ENCODE results near the gene OR52I2.

OR52I2 gene

GRCh38 chr11:4578624-4579023 lies 2.9 kb upstream of the OR52I2 start:
- TF ChIP-seq POLR2A (IDR thresholded peaks at IDR 0.05; ENCODE audit: low read depth, low read length) = no peak
- DNase-seq (ENCODE audit: insufficient read length, low spot score) (no peak), FAIRE-seq (no peak)

DNA sequence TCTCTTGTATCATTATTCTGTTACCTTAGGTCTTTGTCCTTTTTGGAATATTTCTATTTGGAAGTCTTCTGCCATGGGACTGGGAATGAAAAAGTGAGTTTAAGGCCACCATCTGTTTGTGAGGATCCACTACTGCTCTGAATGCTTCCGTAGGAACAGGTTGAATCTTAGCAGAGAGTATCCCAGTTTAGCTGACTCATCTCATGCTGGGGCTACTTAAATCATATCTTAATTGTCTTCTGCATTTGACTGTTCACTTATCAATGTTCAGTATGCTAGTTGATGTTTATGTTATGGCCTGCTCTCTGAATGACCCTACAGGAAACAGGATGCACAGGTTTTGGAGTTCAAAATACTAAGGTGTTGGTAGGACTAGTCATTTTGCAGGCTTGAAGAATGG lies 1.4 kb upstream of the OR52I2 start:
- DNase-seq (ENCODE audit: insufficient read length, low spot score) (no peak), FAIRE-seq (no peak)
- TF ChIP-seq POLR2A (IDR thresholded peaks at IDR 0.05; ENCODE audit: low read depth, low read length) = no peak

DNA sequence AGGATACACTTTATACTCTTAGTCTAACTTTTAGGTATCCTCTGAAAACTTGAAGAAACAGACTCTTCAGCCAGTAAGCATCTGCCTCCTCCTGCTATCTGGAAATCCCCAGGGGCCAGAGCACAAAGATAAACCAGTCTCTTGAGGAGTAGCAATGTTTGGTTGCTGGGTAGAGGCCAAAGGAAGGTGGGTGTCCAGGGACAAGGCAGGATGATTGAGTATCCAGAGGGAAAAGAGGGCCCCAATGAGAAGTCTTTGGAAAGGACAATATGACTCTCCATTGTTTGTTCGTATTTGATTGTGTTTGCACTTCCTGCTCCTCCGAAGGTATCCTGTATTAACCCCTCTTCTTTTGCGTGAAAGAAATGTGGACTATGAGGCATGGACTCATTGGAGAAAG lies 7.5 kb downstream of the OR52I2 start:
- DNase-seq (ENCODE audit: insufficient read length, low spot score) (no peak), FAIRE-seq (no peak)
- TF ChIP-seq POLR2A (IDR thresholded peaks at IDR 0.05; ENCODE audit: low read depth, low read length) = no peak

- FAIRE-seq = no peak
- no peak for TF ChIP-seq POLR2A (IDR thresholded peaks at IDR 0.05; ENCODE audit: low read depth, low read length)
- DNase-seq (ENCODE audit: insufficient read length, low spot score) = no peak
Observed at GRCh38 chr11:4593739-4594138, 12.2 kb downstream of the OR52I2 start, which contains the start of gene OR52I1. TSS of gene OR52I1 (plus strand) at chr11:4594039. CDS start at chr11:4594039, 0 bp downstream.

DNA sequence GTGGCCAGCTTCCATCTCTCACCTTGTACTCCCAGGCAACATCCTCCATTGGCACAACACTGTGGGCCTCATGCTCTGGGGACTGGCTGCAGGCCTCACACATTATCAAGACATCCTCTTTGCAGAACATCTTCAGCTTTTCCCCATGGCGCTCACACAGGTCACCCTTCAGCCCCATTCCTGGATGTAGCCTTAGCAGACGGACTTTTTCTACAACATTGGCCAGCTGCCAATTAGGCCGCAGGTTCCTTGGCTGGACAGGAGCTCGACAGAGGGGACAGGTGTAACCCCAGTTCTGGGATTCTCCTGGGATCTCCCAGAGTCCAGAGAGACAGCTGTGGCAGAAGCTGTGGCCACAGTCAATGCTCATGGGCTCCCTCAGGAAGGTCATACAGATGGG lies 23.5 kb downstream of the OR52I2 start:
- no peak for TF ChIP-seq POLR2A (IDR thresholded peaks at IDR 0.05; ENCODE audit: low read depth, low read length)
- no peak for DNase-seq (ENCODE audit: insufficient read length, low spot score)
- FAIRE-seq = no peak

DNA sequence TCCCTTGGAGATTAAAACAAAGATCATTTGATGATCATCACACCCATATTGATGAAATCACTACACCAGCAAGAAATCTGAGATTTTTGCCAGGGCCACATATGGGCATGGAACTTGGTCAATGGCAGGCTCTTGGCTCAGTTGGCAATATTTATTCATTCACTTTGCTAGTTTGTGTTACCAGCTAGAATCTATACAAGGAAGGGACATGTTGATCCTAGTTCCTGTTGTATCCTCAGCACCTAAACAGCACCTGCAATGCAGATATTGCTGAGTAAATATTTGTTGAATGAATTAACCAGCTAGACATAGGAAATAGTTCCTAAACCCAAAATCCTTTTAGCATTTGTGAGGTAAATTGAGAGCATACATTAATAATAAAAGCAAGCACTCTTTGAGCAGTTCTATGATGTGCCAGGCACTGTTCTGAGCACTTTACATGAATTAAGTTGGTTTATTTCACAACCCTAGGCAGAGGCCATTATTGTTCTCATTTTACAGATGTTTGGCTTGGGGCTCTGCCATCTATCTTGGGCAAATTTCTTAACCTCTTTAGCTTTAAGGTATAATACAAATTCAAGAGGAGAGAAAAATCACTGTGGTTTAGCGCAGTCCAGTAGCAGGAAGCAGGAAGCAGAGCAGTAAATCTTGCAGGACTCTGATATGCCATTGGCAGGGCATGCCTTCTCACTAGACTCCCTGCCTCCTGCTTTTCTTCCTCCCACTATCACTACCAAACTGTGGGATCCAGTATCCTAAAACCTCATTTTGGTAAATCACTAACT lies 24.9 kb downstream of the OR52I2 start:
- no peak for FAIRE-seq
- DNase-seq (ENCODE audit: insufficient read length, low spot score) = no peak
- TF ChIP-seq POLR2A (IDR thresholded peaks at IDR 0.05; ENCODE audit: low read depth, low read length) = no peak

DNA sequence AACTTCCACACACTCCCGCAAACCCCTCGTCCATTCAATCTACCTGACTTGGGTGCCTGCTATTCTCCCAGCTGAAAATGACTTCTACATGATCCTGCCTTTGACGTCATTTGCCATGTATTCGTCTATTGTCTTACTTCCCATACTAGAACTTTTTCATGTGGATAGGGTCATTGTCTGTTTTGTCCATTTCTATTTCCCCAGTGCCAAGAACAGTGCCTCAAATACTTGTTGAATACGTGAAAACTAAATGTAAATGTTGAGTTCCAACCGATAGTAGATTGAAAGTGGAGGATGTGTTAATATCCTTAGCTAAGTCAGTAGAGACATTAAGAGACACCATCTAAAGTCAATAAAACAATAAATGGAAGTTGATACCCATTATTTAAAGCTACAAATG lies 25.6 kb downstream of the OR52I2 start:
- TF ChIP-seq POLR2A (IDR thresholded peaks at IDR 0.05; ENCODE audit: low read depth, low read length) = no peak
- no peak for FAIRE-seq
- DNase-seq (ENCODE audit: insufficient read length, low spot score) = no peak

DNA sequence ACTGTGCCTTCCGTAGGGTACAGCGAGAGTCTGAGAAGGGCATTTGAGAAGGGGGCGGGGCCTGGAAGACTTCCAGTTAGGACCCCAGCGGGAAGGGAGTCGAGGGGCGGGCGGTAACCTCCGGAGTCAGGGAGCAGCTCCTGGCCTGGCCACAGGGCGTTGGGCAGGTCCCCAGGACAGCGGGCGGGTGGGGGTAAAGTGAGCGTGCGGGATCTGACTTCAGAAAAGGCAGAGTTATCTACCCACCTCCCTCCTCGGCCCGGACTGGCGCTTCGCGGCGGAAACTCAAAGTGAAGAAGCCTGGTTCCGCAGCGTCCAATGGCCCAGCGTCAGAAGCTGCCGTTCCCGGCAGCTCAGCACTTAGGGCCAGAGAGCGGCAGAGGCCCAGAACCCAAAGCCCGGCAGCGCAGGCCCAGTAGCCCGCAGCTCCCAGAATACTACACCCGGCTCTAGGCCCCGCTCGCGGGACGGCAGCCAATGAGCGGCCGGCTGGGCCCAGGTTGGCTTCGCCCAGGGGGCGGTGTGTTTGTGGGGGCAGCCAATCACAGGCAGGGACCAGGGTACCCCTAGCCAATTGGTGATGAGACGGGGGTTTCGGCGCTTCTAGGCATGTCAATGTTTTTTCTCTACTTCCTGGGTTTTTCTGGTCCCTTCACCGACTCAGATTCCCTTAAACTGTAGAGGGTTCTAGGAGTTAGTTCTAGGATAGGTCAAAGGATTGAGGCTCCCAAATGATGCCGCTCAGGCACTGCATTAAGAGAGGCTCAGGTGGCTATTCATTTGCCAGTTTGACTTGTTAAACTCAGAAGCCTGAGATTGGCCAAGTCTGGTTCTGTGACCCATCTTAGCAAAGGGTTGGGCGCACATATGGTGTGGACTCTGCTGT lies 26.5 kb downstream of the OR52I2 start, which contains the start of gene TRIM68:
Gene TRIM68 (minus strand): TSS at position 451 of the 886 bp plus-strand sequence. CDS start 2,727 bp downstream, outside the sequence.
- FAIRE-seq (peak; percentile 95), DNase-seq (ENCODE audit: insufficient read length, low spot score) (peak; percentile 97)

GRCh38 chr11:4610258-4610935 lies 28.9 kb downstream of the OR52I2 start:
- FAIRE-seq = no peak
- DNase-seq (ENCODE audit: insufficient read length, low spot score) = no peak
- no peak for TF ChIP-seq POLR2A (IDR thresholded peaks at IDR 0.05; ENCODE audit: low read depth, low read length)

More for the DNA sequence above, 26.5 kb downstream of the OR52I2 start, which contains the start of gene TRIM68:
- peak; percentile 78 for TF ChIP-seq POLR2A (IDR thresholded peaks at IDR 0.05; ENCODE audit: low read depth, low read length)

DNA sequence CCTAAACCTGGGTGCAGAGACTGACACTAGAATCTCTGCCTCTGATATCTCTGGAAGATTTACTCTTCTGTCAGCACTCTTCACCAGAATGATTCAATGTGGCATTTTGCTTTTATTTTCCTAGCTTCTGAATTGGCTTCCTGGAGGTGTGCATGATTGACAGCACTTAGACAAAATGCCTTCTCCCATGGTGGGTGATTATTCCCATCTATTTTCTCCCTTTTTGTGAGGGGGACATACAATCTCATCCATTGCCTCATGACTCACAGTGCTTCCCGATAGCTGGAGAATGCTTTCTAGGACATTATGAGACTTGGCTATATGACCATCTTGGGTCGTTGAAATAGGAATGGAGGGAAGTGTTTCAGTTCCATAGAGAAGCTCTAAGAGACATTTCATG lies 30.4 kb downstream of the OR52I2 start:
- no peak for TF ChIP-seq POLR2A (IDR thresholded peaks at IDR 0.05; ENCODE audit: low read depth, low read length)
- DNase-seq (ENCODE audit: insufficient read length, low spot score) = no peak
- FAIRE-seq = no peak

DNA sequence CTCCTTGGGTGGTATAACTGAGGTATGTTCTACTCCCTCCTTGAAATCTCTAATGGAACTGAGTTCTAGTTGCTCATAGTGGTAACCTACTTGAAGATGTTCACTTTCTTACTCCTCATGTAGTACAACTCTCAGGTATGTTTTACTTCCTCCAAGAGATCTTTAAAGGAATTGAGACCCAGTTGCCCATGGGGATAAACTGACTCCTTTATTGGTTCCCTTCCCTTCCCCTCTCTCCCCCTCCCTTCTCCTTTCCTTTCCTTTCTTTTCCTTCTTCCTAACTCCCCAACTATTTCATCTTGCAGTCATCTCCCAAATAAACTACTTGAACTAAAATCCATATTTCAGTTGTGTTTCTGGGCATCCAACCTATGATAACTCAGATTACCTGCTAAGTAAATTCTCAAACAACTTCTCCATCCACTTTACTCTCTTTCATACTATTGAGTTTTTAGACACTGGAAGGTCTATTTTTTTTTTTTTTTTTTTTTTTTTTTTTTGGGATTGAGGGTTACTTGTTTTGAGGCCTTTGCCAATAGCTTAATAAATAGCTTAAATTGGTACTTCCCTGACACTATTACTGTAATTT lies 34.4 kb downstream of the OR52I2 start:
- FAIRE-seq (no peak), DNase-seq (ENCODE audit: insufficient read length, low spot score) (no peak)
- no peak for TF ChIP-seq POLR2A (IDR thresholded peaks at IDR 0.05; ENCODE audit: low read depth, low read length)

GRCh38 chr11:4619514-4619913 lies 38.0 kb downstream of the OR52I2 start:
- TF ChIP-seq POLR2A (IDR thresholded peaks at IDR 0.05; ENCODE audit: low read depth, low read length) = no peak
- no peak for DNase-seq (ENCODE audit: insufficient read length, low spot score)
- FAIRE-seq = no peak
